ENCODE data around the gene CLTRN. TPM values are rescaled to one million over a fixed set of nuclear protein-coding genes. Genes with fewer than 3 reads are reported as not detected.

The CLTRN gene
- total RNA-seq, 1 experiment from 2014 or later: 1.8 TPM

DNA sequence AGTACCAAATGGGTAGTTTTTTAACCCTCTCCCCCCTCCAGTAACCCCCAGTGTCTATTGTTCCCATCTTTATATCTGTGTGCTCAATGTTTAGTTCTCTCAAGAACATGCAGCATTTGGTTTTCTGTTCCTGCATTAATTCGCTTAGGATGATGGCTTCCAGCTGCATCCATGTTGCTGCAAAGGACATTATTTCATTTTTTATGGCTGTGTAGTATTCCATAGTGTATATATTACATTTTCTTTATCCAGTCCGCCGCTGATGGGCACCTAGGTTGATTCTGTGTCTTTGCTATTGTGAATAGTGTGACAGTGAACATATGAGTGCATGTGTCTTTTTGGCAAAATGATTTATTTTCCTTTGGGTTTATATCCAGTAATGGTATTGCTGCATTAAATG lies 31.9 kb upstream of the CLTRN start:
- H3K4me1 Mint-ChIP-seq: peaks cover 9 to 12% of the 10 kb centered on the region in 2 experiments
- H3K4me2 ChIP-seq (ENCODE audit: insufficient read depth, insufficient read length, low read length): no peak overlapping the region
- H3K27ac Mint-ChIP-seq: no peak overlapping the region
- H4K8ac ChIP-seq (replicated peaks; ENCODE audit: insufficient read length, low read depth, low read length): no peak overlapping the region
- no peaks in the 10 kb centered on the region for H3K79me2 ChIP-seq (ENCODE audit: insufficient read depth, low read length)
- H2BK5ac ChIP-seq (ENCODE audit: insufficient read length, low read length): no peak overlapping the region
- H2BK12ac ChIP-seq (ENCODE audit: insufficient read length, low read depth, low read length): no peak overlapping the region
- H3K9me3 Mint-ChIP-seq: no peaks in the 10 kb centered on the region
- H3K9ac ChIP-seq (ENCODE audit: extremely low read depth, insufficient read length, low read length): no peak overlapping the region
- H3K27me3 ChIP-seq (ENCODE audit: insufficient read depth, low read length): no peaks in the 10 kb centered on the region
- H3K4ac ChIP-seq (ENCODE audit: low read depth, low read length): no peak overlapping the region
- H2BK120ac ChIP-seq (ENCODE audit: low read depth, low read length, poor library complexity, severe bottlenecking): no peak overlapping the region
- H2BK15ac ChIP-seq (ENCODE audit: low read depth, low read length): no peak overlapping the region
- no peak overlapping the region for H3K56ac ChIP-seq (ENCODE audit: insufficient read length, low read depth, low read length)
- H3K27me3 Mint-ChIP-seq (ENCODE audit: low read depth): no peaks in the 10 kb centered on the region
- H3T11ph ChIP-seq (ENCODE audit: low read length): no peak overlapping the region
- no peak overlapping the region for H4K91ac ChIP-seq (ENCODE audit: insufficient read length, low read depth, low read length)
- DNase-seq: no peak
- H2AFZ ChIP-seq (ENCODE audit: low read length): no peak overlapping the region
- no peak overlapping the region for H3K14ac ChIP-seq (ENCODE audit: insufficient read depth, low read length)
- peaks cover 25 to 32% (median 26%) of the 10 kb centered on the region in 3 experiments for H3K36me3 Mint-ChIP-seq (ENCODE audit: insufficient read depth in 1 of 3, low read depth in 3 of 3)
- TF ChIP-seq, protein P1, sequence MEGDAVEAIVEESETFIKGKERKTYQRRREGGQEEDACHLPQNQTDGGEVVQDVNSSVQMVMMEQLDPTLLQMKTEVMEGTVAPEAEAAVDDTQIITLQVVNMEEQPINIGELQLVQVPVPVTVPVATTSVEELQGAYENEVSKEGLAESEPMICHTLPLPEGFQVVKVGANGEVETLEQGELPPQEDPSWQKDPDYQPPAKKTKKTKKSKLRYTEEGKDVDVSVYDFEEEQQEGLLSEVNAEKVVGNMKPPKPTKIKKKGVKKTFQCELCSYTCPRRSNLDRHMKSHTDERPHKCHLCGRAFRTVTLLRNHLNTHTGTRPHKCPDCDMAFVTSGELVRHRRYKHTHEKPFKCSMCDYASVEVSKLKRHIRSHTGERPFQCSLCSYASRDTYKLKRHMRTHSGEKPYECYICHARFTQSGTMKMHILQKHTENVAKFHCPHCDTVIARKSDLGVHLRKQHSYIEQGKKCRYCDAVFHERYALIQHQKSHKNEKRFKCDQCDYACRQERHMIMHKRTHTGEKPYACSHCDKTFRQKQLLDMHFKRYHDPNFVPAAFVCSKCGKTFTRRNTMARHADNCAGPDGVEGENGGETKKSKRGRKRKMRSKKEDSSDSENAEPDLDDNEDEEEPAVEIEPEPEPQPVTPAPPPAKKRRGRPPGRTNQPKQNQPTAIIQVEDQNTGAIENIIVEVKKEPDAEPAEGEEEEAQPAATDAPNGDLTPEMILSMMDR (conservative IDR thresholded peaks at IDR 0.05): no peak
- H4K5ac ChIP-seq (ENCODE audit: insufficient read length, low read depth, low read length): no peak overlapping the region
- no peak overlapping the region for H3K27ac ChIP-seq (ENCODE audit: insufficient read length, low read depth, low read length)
- no peak overlapping the region for H3K18ac ChIP-seq (ENCODE audit: insufficient read length, low read depth, low read length)
- no peaks in the 10 kb centered on the region for H3K4me1 ChIP-seq (ENCODE audit: insufficient read depth, low read length)
- no peaks in the 10 kb centered on the region for H3K23me2 ChIP-seq (ENCODE audit: insufficient read length, low read depth, low read length, poor library complexity, severe bottlenecking)
- no peak overlapping the region for H2AK5ac ChIP-seq (ENCODE audit: insufficient read length, low read length)
- peaks cover 5% of the 10 kb centered on the region for H3K79me1 ChIP-seq (ENCODE audit: insufficient read depth, low read depth, low read length, poor library complexity, severe bottlenecking)
- no CpG with 5 or more reads among the region's 3 CpGs for WGBS (ENCODE audit: extremely low coverage, insufficient read length, low lambda C conversion rate)
- H3K9me3 ChIP-seq (ENCODE audit: control insufficient read depth, low read depth, low read length): no peaks in the 10 kb centered on the region
- no peak overlapping the region for H3K4me3 Mint-ChIP-seq
- no peak overlapping the region for H2BK20ac ChIP-seq (ENCODE audit: low read depth, low read length, poor library complexity, severe bottlenecking)
- no peaks in the 10 kb centered on the region for H4K20me1 ChIP-seq (ENCODE audit: control insufficient read depth, insufficient read depth, insufficient read length)
- H3K23ac ChIP-seq (ENCODE audit: insufficient read length, low read depth, low read length): no peak overlapping the region

All from H9 (cell line).